Suppressor macrophage treated with lipopolysaccharide for 4 hours (primary cell): ENCODE measurements around the gene SLC25A30.
"Not testable (repeated sequence)": the region's sequence is repeated elsewhere in the genome, so short reads cannot be mapped to it uniquely, and the experiment has no call there.

Source experiments
- DNase-seq: peaks from one replicate; pipeline ENCODE4 v3.0.0-alpha.2; 2020

The SLC25A30 gene

GRCh38 chr13:45426056-45426841 lies 8.1 kb upstream of the SLC25A30 start:
- DNase-seq: not testable (repeated sequence)

GRCh38 chr13:45422731-45423292 lies 4.6 kb upstream of the SLC25A30 start:
- DNase-seq: no peak

GRCh38 chr13:45419945-45420344 lies 1.8 kb upstream of the SLC25A30 start:
- DNase-seq: no peak

GRCh38 chr13:45419389-45419788 lies 1.2 kb upstream of the SLC25A30 start:
- DNase-seq: not testable (repeated sequence)

GRCh38 chr13:45416516-45417128 lies 1.6 kb downstream of the SLC25A30 start:
- DNase-seq: no peak

GRCh38 chr13:45415112-45415511 lies 3.1 kb downstream of the SLC25A30 start:
- DNase-seq: no peak

- no peak for DNase-seq
Measured at GRCh38 chr13:45413826-45414307, 4.3 kb downstream of the SLC25A30 start.

GRCh38 chr13:45412274-45413049 lies 5.7 kb downstream of the SLC25A30 start:
- DNase-seq: peak; percentile 29

GRCh38 chr13:45411631-45412030 lies 6.5 kb downstream of the SLC25A30 start:
- no peak for DNase-seq

- no peak for DNase-seq
Measured at GRCh38 chr13:45411221-45411620, 7.0 kb downstream of the SLC25A30 start.

GRCh38 chr13:45410466-45410865 lies 7.7 kb downstream of the SLC25A30 start:
- DNase-seq: no peak

- DNase-seq: peak; percentile 59
Measured at GRCh38 chr13:45410001-45410400, 8.2 kb downstream of the SLC25A30 start.

GRCh38 chr13:45406421-45406820 lies 11.8 kb downstream of the SLC25A30 start:
- no peak for DNase-seq

- DNase-seq: no peak
Measured at GRCh38 chr13:45403081-45403480, 15.1 kb downstream of the SLC25A30 start.

GRCh38 chr13:45402641-45403040 lies 15.5 kb downstream of the SLC25A30 start:
- no peak for DNase-seq

GRCh38 chr13:45401314-45401713 lies 16.9 kb downstream of the SLC25A30 start:
- DNase-seq: no peak

GRCh38 chr13:45398877-45399276 lies 19.3 kb downstream of the SLC25A30 start:
- DNase-seq: no peak

- DNase-seq: no peak
Measured at GRCh38 chr13:45396533-45397095, 21.6 kb downstream of the SLC25A30 start.

- peak; percentile 33 for DNase-seq
Measured at GRCh38 chr13:45393941-45394570, 24.1 kb downstream of the SLC25A30 start.

GRCh38 chr13:45392811-45393210 lies 25.4 kb downstream of the SLC25A30 start:
- no peak for DNase-seq

GRCh38 chr13:45391926-45392325 lies 26.2 kb downstream of the SLC25A30 start:
- no peak for DNase-seq

- not testable (repeated sequence) for DNase-seq
Measured at GRCh38 chr13:45391128-45391527, 27.0 kb downstream of the SLC25A30 start.
